GM10847 (cell line): ENCODE measurements around the gene ATP5ME.

ENCODE experiments used
- POLR2A ChIP-seq: IDR thresholded peaks from 2 replicates; pipeline ENCODE4 v1.6.1; 2011; ENCODE audit not compliant: insufficient read length; ENCODE audit errors: extremely low read depth

Gene ATP5ME

DNA sequence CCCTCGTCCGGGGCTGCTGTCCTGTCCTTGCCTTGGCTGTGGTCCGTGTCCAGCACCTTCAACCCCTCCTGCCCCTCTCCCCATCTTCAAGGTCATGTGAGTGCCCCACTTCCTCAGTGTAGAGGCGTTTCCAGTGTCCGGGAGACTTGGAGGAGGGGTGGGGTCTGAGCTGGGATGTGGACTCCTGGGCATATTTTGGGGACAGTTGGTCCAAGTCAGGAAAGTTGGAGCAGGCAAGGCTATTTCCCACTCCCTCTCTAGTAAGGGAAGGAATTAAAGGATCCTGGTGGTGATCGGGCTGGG, 34.5 kb upstream of the ATP5ME start:
- no peak for TF ChIP-seq POLR2A

DNA sequence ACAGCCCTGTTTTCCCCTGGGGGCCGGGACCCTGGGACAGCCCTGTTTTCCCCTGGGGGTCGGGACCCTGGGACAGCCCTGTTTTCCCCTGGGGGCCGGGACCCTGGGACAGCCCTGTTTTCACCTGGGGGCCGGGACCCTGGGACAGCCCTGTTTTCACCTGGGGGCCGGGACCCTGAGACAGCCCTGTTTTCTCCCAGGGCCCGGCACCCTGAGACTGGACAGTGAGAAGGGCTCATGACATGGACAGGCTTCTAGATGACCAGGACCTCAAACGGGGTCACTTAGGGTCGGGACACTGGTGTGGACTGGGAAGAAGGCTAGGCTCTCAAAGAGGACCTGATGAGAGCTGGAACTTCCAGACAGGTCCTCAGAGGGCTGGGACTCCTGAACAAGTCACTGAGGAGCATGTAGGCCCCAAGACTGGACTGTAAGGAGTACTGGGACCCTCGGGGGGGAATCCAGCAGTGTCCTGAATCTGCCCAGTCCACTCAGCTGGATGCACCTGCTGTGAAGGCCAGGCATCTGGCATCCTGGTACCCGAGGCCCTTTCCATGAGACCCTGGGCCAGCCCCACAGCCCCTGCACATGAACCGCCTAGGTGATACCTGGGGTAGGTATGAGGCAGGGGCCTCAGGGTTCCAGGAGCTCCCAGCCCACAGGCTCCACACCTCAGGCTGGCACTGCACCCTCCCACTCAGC, 34.0 kb upstream of the ATP5ME start:
- no peak for TF ChIP-seq POLR2A

GRCh38 chr4:706834-707598, 32.9 kb upstream of the ATP5ME start:
- TF ChIP-seq POLR2A = no peak

DNA sequence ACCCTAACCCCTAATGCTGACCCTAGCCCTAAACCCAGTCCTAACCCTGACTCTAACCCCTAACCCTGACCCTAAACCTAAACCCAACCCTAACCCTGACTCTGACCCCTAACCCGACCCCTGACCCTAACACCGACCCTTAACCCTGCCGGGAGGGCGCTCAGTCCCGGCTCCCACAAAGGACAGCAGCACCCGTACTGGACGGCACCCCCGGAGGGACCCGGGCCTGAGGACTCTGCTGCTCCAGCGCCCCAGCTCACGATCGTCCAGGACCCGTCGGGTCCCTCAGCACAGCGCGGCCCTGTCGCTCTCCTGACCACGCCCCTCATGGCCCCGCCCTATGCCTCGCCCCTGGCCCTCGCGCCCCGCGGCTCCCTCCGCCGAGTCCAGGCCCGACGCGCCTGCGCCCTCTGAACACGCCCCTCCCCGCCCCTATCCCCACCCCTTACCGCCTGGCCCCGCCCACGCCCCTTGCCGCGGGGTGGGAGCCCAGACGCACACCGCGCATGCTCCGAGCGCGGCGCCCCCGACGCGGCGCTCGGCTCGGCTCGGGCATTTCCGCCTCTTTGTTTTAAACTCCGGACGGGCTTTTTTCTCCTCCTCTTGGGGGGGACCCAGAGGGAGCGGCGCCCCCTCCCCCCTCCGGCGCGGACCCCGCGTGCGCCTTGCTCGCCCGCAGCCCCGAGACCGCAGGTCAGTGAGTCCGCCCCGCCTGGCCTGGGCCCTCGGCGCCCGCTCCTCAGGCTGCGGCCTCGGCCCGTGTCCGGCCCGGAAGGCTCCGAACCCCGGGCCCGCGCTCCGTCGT, 31.4 kb upstream of the ATP5ME start, which contains the start of gene PCGF3:
PCGF3 (plus strand) TSS at position 555 of the 805 bp plus-strand sequence. CDS start 27,849 bp downstream, outside the sequence.
- TF ChIP-seq POLR2A = peak; percentile 31

- no peak for TF ChIP-seq POLR2A
Measured at GRCh38 chr4:704971-705277, 30.8 kb upstream of the ATP5ME start.

- no peak for TF ChIP-seq POLR2A
Measured at GRCh38 chr4:704198-704891, 30.3 kb upstream of the ATP5ME start.

GRCh38 chr4:703336-704197, 29.5 kb upstream of the ATP5ME start:
- no peak for TF ChIP-seq POLR2A

DNA sequence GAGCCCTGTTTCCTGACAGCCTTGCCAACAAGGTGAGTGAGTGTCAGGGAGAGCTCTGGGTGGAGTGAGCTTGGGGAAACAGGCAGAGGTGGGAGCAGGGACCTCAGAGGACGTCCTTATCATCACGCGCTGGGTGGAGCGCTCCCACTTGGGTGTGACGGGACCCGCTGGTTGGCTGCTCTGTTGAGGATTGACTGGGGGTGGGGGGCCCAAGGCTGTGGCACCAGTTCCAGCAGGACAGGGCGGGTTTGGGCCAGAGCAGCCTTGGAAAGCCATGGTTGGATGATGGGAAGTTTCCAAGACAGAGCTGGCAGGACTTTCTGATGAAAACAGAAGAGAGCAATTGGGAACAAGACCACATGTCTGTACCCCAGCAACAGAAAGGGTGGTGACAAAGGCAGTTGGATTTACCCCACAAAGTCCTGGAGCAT, 28.6 kb upstream of the ATP5ME start:
- TF ChIP-seq POLR2A = no peak

DNA sequence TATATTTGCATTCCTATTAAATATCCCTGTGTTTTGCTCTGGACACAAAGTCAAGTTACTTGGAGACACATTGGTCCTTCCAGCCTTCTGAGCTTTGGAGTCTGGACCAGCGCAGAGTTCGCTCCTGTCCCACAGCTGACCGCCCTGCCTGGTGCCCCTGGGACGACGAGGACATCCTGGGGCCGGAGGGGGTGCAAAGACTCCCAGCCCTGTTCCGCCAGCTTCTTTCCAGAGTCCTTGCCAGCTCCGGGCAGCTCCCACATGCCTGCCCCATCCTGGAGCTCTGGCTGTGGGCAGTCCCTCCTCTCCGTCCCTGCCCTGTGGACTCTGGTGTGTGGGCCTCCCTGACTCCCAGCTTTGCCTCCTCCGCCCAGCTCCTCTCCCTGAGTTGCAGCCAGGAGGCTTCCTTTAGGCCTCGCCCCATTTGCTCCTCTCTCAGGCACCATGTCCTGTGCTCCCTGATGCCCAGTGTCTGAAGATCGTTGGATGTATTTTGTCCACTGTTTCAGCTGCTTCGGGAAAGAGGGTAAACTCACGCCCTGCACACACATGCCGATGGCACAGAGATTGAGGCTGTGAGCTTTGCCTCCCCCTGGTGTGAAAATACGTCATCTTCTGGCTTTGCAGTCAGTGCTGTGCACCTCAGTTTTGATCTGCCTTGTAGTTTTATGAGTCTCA, 26.6 kb upstream of the ATP5ME start:
- TF ChIP-seq POLR2A = no peak

DNA sequence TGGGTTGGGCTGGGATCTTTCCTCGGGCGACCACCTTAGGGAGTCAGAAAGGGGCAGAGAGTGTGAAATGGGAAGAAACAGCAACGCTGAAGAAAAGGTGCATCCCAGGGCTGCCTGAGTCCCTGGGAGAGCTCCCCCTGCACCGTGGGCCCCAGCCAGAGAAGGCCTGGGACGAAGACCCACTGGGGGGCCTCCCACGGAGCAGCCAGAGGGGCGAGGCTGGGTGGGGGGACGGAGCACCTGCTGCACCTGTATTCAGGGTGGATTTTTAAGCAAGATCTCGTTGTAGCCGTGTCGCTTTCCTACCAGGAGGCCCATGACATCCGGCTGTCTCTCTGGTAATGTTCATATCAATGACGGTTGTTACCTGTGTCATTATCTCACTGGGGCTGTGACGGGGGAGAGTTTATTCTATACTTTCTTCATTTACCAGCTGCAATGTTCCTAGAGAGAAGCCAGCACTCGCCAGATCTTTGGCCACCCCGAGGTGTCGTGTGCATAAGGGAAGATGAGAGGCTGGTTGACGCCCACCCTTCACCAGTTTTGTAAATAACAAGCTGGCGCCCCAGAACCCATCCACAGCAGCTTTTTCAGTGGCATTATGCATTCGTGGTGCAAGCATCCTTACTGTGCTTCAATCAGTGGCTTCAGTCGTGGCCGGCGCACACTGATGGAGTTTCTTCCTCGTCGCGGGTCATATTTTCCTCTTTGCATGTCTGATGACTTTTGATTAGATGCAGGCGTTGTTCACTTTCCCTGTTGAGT, 25.9 kb upstream of the ATP5ME start:
- TF ChIP-seq POLR2A = no peak

- TF ChIP-seq POLR2A = no peak
Measured at GRCh38 chr4:692771-693554, 18.9 kb upstream of the ATP5ME start.

- no peak for TF ChIP-seq POLR2A
Measured at GRCh38 chr4:689723-690122, 15.6 kb upstream of the ATP5ME start.
